GM19467 (cell line): ENCODE measurements around the gene PCYT1A.
"Not testable (repeated sequence)": the region's sequence is repeated elsewhere in the genome, so short reads cannot be mapped to it uniquely, and the experiment has no call there.

Experiments used
- ATAC-seq: cut with Tn5 transposase; IDR thresholded peaks from one replicate; pipeline ENCODE4 v1.9.1; 2021; ENCODE audit warnings: mild to moderate bottlenecking, moderate library complexity; ENCODE audit not compliant: unreplicated experiment

The PCYT1A gene

DNA sequence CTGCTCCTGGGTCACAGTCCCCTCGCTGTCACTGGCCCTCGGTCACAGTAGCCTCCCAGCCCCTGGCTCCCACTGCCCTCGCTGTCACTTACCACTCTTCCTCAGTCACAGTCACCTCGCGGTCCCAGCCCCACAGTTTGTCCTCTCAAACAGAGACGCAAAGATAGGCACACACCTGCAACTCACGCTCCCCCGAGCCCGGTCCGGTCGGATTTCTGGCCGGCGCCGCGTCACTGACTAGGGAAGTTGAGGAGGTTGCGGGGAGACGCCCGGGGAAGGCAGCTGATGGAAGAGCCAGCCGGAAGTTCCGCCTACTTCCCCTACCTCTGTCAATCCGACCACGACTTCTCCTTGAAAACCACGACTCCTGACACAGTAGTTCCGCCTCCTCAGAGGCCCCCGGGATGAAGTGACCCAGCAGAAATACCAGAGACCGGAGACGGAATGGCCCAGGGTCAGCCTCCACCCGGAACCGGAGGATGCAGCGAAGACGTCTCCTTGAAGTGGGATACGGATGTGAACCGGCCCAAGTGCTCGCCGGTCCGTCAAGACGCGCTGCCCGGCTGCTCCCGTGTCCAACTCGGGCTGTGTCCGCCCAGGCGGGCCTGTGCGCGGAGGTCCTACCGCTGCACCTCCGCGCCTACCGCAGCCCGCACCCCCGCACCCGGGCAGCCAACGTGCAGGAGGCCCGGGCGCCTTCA is at the start of gene PCYT1A:
TSS of gene PCYT1A (minus strand) at position 287 of the 701 bp plus-strand sequence. CDS start 17,195 bp downstream, outside the sequence.
- peak; percentile 75 for ATAC-seq

DNA sequence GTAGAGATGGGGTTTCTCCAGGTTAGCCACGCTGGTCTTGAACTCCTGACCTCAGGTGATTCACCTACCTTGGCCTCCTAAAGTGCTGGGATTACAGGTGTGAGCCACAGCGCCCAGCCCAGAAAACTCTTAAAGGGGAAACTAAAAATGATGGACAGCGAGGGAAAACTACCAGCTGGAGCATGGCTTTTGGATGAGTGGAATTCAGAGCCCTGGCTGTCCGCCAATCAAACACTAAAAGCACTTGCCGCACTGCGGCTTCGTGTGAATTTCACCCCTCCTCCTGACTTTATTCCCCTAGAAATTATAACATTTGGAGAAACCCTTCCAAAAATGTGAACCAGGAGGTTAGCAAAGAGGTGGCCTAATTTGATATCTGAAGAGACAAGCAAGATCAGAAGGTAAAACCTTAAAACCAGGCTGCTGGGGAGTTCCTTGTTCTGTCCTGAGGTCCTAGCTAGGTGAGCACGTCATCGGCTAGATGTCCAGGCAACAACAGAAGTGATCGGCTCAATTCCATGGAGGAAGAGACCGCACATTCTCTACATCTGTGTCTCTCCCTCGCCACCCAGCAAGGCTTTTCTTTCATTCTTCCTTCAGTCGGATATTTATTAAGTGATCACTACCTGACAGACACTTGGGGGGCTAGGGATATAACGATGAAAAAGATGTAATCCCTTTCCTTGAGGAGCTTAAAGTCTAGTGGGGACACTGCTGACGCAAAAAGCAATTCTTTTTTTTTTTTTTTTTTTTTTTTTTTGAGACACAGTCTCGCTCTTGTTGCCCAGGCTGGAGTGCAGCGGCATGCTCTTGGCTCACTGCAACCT is 49.0 kb upstream of the PCYT1A start:
- ATAC-seq: no peak

DNA sequence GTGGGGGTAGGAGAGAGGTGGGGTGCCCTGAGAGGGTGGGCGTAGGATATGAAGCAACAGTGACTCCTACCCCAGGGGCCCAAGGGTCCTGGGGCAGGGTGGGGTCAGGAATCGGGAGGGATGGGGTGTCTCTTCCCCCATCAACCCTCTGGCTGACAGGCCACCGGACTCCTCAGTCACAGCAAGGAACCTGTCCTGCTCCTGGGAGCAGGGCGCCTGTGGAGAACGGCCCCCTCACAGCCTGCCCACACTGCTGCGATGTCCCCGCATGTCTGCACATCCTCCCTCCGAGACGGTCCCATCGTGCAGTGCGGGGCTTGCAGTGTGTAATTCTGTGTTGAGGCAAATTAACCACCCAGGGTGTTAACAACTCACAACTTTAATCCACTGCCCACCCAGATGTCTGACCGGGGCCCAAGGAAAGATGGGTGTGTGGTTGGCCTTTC is 48.0 kb upstream of the PCYT1A start:
- ATAC-seq: no peak

DNA sequence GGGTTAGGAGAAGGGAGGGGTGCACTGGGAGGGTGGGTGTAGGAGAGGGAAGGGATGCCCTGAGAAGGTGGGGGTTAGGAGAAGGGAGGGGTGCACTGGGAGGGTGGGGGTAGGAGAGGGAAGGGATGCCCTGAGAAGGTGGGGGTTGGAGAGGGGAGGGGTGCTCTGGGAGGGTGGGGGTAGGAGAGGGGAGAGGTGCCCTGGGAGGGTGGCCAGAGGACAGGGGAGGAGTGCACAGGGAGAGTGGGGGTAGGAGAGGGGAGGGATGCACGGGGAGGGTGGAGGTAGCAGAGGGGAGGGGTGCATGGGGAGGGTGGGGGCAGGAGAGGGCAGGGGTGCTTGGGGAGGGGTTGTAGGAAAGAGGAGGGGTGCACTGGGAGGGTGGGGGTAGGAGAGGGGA is 47.5 kb upstream of the PCYT1A start:
- no peak for ATAC-seq

DNA sequence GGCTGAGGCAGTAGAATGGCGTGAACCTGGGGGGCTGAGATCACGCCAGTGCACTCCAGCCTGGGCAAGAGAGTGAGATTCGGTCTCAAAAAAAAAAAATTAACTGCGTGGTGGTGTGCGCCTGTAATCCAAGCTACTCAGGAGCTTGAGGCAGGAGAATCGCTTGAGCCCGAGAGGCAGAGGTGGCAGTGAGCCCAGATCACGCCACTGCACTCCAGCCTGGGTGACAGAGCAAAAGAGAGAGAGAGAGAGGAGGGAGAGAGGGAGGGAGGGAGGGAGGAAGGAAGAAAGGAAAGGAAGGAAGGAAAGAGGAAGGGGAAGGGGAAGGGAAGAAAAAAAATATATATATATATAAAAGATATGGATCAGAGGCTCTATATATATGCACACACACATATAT is 44.6 kb upstream of the PCYT1A start:
- no peak for ATAC-seq

DNA sequence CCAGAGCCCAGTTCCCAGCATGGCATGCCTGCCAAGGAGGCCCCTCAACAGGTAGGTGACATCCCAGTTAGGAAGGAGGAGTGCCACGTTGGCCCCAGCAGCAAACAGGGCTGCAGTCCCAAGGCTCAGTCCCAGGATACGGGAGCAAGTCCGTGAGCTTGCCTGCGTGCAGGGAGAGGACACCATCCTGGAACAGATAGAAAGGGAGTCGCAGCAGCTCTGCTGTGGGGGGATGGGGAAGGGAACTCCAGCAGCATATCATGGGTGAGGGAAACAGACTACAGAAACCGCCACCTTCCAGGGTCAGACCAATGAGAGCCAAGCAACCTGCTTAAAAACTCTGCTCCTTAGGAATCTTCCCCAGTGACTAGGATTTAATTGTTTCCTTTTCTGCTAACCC is 39.9 kb upstream of the PCYT1A start:
- ATAC-seq: no peak

DNA sequence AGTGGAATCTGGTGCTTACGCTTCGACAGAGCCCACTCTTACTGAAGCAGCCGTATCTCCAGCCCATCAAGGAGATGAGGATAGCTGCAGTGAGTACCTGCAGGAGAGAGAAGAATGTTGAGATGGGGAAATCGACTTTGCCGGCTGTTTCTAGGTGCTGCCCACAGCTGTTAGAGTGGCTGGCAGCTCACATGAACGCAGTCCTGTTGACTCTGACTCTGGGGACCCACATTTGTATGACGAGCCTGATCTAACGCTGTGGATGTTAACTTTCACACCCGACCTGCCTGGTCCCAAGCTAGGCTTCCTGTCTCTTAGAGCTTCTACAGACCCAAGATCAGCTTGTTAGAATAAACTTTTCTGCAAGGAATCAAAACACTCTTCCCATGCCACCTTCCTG is 39.4 kb upstream of the PCYT1A start:
- ATAC-seq: no peak

DNA sequence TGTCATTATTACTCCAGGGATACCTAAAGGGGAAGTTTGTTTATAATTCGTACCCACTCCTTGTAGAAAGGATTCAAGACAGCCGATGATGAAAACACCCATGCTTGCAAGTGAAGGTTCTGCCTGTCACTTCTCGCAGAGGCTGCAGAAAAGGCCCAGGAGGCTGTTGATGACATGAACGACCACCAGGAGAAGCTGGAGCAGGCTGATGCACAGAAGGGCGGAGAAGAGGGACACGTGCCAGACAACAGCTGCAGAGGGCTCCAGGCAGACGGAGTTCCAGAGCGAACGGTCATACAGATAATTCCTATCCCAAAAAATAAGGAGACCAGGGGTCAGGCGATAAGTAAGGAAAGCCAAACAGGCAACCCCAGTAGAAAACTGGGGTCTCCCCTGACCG is 36.2 kb upstream of the PCYT1A start:
- no peak for ATAC-seq

DNA sequence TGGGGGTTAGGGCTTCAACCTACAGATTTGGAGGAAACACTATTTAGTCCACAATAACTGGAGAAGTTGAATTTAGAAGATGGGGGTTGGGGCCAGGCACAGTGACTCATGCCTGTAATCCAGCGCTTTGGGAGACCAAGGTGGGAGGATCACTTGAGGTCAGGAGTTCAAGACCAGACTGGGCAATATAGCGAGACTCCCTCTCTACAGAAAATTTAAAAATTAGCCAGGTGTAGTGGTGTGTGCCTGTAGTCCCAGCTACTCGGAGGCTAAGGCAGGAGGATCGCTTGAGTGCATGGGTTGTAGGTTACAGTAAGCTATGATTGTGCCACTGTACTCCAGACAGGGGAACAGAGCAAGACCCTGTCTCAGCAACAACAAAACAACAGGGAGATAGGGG is 35.5 kb upstream of the PCYT1A start:
- no peak for ATAC-seq

DNA sequence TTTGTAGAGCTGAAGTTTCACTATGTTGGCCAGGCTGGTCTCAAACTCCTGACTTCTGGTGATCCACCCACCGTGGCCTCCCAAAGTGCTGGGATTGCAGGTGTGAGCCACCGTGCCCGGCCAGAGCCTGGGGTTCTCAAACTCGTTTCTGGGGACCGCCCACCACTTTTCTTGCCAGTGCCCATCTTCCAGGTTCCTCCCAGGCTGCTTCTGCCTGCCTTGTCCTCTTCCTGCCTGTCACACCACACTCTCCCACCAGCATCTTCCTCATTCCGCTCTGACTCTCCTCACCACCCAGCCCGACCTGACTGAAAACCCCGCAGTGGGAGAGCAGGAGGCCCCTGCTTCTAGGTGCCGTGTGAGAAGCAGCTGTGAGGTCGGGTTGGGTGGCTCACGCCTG is 33.6 kb upstream of the PCYT1A start:
- ATAC-seq: no peak

DNA sequence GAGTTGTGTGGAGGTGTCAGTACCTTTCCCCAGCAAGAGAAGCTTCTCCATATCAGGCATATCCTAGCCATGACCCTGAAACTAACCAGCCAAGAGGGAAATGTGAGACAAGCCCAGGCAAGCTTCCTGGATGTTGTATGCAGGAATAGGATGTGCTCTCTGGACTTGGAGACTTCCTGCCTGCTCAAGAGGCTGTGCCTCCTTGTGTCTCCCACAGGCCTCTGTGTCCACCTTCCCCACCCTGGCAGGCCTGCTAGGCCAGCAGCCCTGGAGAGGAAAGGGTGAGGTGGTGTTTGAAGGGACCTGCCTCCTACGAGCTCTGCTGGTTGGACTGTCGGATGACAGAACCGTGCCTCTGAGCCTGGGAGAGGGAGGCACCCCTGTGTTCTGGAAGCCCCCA is 32.6 kb upstream of the PCYT1A start:
- ATAC-seq: no peak

DNA sequence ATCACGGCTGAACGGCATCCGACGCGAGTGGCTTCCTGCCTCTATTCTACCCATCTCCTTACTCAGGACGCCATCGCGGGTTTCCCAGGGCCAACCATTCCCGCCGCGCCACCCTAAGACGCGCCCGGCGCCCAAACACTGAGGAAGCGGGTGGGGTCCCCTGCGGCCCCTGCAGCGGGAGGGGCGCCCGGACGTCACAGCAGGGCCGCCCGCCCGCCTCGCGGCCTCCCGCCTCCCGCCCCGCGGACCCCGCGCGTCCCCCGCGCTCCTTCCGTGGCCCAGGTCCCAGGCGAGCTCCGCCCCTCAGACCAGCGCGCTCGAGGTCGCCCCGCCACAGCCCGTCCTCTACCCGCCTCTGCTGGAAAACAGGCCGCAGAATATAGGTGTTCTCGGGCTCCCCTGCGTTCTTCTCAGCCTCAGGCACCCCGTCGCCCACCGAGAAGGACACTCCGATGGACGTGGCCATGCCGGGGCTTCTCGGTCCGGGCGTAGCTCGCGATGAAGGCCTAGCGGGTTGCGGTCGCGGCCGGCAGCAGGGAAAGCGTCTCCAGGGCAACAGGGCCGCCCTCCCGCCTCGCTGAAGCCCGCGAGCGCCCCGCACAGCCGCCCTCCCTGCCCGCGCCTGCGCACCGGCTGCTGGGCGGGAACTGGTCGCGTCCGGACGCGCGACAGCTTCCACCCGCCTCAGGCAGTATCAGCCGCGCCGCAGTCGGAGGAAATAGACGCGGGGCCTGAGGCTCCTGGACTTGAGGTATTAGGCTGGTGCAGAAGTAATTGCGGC is 30.4 kb upstream of the PCYT1A start, which contains the start of gene DYNLT2B:
TSS of gene DYNLT2B (minus strand) at position 554 of the 781 bp plus-strand sequence. CDS start at position 466, 88 bp downstream.
- ATAC-seq: peak; percentile 85

DNA sequence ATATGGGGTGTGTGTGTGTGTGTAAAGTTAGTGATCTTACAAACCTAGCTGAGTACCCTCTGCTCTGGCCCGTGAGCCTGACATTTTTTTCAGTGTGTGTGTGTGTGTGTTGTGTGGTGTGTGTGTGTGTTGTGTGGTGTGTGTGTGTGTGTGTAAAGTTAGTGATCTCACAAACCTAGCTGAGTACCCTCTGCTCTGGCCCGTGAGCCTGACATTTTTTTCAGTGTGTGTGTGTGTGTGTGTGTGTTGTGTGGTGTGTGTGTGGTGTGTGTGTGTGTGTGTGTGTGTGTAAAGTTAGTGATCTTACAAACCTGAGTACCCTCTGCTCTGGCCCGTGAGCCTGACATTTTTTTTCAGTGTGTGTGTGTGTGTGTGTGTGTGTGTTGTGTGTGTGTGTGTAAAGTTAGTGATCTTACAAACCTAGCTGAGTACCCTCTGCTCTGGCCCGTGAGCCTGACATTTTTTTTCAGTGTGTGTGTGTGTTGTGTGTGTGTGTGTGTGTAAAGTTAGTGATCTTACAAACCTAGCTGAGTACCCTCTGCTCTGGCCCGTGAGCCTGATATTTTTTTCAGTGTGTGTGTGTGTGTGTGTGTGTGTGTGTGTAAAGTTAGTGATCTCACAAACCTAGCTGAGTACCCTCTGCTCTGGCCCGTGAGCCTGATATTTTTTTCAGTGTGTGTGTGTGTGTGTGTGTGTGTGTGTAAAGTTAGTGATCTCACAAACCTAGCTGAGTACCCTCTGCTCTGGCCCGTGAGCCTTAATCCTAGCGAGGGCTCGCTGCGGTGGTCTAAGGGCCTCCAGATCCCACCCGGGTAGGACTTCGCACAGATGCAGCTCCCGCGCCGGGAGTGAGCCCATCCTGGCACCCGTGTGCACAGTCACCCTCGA is 29.5 kb upstream of the PCYT1A start:
- ATAC-seq: not testable (repeated sequence)

DNA sequence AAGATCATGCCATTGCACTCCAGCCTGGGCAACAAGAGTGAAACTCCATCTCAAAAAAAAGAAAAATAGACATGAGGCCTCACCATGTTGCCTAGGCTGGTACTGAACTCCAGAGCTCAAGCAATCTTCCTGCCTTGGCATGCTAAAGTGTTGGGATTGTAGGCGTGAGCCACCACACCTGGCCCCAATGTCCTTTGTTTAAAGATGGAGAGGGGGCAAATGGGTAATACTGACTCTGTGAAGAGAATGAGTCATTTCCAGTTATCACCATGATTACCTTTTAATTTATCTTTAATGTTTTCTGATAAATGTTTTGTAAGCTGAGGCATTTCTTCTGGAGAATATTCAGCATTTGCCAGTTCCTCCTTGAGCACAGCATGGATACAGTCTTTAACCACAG is 28.3 kb upstream of the PCYT1A start:
- ATAC-seq: no peak

DNA sequence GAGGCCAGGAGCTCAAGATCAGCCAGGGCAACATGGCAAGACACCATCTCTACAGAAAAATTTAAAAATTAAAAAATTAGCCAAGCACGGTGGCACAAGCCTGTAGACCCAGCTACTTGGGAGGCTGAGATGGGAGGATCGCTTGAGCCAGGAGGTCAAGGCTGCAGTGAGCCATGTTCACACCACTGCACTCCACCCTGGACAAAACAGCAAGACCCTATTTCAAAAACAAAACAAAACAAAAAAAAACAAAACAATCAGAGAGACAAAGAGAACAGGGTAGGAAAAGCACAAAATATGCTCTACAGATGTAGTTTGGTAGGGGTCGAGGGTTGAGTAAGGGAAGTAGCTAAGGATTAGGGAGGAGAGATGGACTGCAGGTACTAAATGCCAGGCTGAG is 27.1 kb upstream of the PCYT1A start:
- ATAC-seq: no peak

DNA sequence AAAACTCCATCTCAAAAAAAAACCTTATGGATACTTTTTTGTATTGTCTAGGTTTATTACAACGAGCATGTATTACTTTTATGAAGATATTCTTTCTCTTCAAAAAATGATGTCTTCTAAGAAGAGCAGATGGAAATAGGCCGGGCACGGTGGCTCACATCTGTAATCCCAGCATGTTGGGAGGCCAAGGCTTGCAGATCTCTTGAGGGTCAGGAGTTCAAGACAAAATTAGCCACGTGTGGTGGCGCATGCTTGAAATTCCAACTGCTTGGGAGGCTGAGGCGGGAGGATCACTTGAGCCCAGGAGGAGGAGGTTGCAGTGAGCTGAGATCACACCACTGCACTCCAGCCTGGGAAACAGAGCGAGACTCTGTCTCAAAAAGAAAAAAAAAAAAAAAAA is 26.6 kb upstream of the PCYT1A start:
- not testable (repeated sequence) for ATAC-seq

DNA sequence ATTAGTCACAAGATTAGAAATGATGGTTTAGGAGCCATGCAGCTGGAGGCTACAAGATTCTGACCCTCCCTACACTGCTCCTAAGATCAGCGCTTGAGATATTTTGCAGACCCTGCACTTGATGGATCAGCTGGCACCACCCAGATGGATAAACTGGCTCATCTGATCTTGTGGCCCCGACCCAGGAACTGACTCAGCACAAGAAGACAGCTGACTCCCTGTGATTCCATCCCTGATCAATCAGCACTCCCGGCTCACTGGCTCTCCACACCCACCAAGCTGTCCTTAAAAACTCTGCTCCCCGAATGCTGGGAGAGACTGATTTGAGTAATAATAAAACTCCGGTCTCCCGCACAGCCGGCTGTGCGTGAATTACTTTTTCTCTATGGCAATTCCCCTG is 15.4 kb upstream of the PCYT1A start:
- not testable (repeated sequence) for ATAC-seq

DNA sequence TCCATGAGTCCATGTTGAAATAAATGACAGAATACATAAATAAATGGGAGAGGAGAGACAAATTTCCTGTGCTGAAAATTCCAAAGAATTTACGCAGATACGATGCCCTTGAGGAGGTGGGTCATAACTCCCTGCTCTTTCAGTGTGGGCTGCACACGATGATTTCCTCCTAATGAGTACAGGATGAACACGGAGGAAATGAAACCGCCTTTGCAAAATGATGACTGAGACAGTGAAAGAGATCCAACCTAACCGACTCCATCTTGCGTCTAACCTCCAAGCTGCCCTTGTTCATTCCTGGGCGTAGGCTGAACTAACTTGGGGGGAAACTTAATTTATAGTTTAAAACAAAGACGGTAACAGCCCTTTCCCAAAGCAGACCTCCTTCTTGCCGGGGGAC is 15.0 kb upstream of the PCYT1A start:
- ATAC-seq: not testable (repeated sequence)

DNA sequence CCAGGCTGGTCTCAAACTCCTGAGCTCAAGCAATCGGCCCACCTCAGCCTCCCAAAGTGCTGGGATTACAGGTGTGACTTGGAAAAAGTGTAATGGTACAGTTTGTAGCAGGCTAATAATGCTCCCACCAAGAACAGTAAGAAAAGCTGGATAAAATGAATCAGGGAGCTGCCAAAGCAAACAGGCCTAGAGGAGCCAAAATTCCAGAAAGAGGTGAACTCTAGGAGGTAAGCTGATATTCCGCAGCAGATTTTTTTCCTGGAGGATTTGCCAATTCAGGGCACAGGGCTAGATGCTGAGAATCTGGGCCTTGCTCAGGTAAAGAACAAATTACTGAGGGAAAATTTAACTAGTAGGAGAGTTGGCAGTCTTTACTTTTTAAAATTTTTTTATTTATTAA is 11.0 kb upstream of the PCYT1A start:
- ATAC-seq: no peak

DNA sequence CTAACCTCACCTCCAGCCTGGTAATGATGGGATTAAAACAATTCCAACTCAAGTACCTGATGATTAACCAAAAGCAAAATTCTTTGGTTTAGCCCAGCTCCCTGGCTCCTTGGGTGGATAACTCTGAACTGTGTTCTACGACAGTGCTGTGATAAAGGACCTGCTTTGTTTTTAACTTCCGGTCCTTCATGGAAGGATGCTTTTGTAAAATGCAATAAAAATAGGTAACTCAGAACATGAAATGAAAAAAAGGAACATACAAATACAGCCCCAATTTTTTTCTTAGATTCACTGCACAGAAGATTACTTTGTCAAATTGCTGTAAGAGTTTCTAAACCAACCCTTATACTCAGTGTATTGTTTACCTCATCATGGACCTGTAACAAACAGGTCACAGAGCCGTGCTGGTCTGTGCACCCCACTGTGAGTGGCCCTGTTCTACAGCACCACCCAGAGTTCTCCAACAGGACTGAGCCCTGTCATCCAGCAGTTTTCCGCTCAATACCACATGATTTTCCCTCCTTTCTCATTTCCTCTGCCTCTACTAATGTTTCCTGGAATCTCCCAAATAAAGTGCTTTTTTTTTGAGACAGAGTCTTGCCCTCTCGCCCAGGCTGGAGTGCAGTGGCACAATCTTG is 4.9 kb upstream of the PCYT1A start:
- no peak for ATAC-seq
